ENCODE results near the gene CDK5RAP1. TPM values are rescaled to one million over a fixed set of nuclear protein-coding genes. Genes with fewer than 3 reads are reported as not detected.
"Not testable (repeated sequence)": the region's sequence is repeated elsewhere in the genome, so short reads cannot be mapped to it uniquely, and the experiment has no call there.

The CDK5RAP1 gene
- total RNA-seq, 1 donor from 2014 or later = 18.3 TPM

DNA sequence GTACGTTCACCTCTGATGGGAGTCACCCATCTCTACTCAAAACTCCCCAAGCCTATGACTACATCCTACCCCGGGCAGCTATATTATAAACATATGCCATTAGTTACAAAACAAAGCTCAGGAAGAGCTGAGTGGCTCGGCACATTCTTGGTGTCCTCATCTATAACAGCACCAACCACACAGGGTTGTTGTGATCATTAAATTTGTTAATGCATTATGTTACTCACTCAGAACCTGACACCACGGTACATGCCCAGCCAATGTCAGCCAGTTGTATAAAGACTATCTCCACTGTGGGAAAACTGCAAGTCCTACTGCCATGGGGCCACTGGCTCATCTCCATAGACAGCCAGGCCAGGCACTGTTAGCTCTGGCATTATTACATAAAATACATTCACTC is 7.7 kb downstream of the CDK5RAP1 start:
- ATAC-seq = no peak
- no peak for DNase-seq (ENCODE audit: missing footprints)
- intact Hi-C loops (cut with DNase I) = no loop called here

DNA sequence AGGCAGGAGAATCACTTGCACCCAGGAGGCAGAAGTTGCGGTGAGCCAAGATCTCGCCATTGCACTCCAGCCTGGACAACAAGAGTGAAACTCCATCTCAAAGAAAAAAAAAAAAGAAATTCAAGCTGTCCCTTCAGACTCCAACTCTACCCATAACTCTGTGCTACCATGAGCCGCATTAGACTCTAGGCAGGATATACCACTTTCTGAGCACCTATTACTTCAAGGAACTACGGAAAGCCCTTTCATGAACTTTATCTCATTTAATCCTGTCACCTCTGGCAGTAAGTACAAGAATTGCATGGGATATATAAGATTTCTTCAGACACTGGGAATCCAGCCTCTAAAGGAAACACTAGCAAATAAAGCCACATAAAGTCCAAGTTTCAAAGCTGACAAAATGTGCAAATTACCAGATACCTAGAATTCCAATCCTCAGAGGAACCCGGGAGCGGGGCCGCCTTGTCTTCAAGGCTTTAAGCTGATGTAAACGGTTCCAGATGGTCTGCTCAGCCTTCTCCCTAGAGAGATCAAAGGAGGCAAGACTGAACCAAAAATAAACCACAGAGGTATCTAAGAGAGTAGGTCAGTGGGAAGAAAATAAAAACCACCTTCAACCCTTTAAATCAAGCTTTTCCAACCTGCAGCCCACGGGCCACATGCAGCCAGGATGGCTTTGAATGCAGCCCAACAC is 9.4 kb downstream of the CDK5RAP1 start:
- intact Hi-C loops (cut with DNase I) = no loop called here
- no peak for DNase-seq (ENCODE audit: missing footprints)
- ATAC-seq = peak; percentile 57

DNA sequence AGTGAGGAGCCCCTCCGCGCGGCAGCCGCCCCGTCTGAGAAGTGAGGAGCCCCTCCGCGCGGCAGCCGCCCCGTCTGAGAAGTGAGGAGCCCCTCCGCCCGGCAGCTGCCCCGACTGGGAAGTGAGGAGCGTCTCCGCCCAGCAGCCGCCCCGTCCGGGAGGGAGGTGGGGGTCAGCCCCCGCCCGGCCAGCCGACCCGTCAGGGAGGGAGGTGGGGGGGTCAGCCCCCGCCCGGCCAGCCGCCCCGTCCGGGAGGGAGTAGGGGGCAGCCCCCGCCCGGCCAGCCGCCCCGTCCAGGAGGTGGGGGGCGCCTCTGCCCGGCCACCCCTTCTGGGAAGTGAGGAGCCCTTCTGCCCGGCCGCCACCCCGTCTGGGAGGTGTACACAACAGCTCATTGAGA is 12.0 kb downstream of the CDK5RAP1 start:
- ATAC-seq; DNase-seq (ENCODE audit: missing footprints); intact Hi-C loops (cut with DNase I): not testable (repeated sequence)

DNA sequence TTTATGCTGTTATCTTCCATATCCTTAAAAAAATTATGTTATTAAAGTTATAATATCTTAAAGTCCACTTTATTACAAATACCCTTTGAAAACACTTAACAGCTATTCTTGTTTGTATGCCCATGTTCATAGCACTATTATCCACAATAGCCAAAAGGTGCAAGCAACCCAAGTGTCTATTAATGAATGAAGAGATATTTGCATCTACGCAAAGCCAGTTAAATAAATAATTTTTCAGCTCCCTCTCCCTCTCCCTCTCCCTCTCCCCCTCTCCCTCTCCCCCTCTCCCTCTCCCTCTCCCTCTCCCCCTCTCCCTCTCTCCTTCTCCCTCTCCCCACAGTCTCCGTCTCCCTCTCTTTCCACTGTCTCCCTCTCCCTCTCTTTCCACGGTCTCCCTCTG is 13.1 kb downstream of the CDK5RAP1 start:
- DNase-seq (ENCODE audit: missing footprints) (no peak), ATAC-seq (no peak)
- intact Hi-C loops (cut with DNase I) = no loop called here

DNA sequence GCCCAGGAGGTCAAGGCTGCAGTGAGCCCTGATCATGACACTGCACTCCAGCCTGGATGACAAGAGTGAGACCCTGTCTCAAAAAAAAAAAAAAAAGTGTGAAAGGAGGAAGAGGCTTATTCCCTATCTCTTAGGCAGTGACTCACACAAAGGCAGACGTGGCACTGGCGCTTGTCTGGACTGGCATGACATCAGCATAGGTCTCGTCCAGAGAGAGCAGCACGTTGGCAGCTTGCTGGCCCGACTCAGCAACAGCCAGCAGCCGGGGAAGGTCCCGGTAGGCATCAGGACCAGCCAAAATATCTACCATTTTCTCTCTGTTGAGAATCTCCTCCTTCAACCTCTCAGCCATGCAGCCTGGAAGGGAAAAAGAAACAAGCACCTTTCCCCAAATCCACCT is 14.1 kb downstream of the CDK5RAP1 start:
- peak; percentile 73 for DNase-seq (ENCODE audit: missing footprints)
- peak; percentile 46 for ATAC-seq
- intact Hi-C loops (cut with DNase I) = no loop called here

DNA sequence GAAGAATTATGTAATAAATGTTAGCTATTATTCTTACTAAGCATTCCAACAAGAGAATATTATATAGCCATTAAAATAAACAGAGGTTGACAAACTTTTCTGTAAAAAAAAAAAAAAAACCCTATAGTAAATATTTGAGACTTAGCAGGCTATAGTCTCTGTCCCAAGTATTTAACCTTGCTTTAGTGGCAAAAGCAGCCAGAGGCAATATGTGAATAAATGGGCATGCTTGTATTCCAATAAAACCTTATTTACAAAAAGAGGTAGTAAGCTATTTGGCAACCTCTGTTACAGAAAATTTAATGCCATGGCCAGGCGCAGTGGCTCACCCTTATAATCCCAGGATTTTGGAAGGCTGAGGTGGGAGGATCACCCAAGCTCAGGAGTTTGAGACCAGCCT is 14.6 kb downstream of the CDK5RAP1 start:
- DNase-seq (ENCODE audit: missing footprints) (no peak), ATAC-seq (no peak)
- intact Hi-C loops (cut with DNase I) = no loop called here

DNA sequence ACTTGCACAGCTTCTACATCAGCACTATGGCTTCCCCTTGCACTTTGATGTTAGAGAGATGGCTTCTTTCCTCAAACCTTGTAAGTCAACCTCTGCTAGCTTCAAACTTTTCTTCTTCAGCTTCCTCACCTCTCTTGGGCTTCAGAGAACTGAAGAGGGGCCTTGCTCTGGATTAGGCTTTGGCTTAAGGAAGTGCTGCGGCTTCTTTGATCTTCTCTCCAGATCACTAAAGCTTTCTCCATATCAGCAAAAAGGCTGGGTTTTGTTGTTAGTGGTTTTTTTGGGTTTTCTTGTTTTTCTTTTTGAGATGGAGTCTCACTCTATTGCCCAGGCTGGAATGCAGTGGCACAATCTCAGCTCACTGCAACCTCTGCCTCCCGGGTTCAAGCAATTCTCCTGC is 24.0 kb downstream of the CDK5RAP1 start:
- ATAC-seq (no peak), DNase-seq (ENCODE audit: missing footprints) (no peak)
- intact Hi-C loops (cut with DNase I) = no loop called here

DNA sequence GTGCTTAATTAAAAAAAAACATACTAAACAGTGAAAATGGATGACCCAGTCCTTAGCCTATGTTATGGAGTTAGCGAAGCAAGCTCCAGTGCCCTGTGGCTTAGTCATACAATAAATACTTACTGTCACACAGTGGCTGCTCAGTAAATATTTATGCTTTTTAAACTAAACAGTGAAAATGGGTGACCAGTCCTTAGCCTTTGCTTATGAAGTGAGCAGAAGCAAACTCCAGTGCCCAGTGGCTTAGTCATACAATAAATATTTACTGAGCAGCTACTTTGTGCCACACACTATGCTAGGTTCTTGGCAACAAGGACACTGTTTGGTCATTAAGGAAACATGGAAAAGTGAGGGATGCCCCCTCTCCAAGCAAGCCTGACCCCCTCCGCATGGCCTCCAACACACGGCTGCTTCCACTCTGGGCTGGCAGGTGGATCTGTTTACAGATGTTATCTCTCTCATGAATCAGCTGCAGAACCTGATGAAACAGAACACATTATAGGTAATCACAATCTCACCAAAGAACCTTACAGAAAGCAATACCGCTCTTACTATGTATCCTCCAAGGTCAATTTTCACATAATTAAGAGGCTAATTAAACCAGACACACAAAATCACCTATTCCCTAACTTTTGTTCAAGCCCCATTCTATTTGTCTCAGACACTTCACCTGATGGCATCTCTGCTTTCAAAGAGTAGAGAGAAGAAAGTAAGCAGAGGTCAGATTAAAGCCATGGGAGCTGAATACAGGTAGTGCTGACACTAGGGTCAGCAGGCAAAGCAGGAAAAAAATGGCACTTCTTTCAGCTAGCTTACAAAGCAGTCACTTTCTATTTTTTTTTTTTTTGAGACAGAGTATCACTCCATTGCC is 27.3 kb downstream of the CDK5RAP1 start:
- intact Hi-C loops (cut with DNase I) = no loop called here
- ATAC-seq (no peak), DNase-seq (ENCODE audit: missing footprints) (no peak)

DNA sequence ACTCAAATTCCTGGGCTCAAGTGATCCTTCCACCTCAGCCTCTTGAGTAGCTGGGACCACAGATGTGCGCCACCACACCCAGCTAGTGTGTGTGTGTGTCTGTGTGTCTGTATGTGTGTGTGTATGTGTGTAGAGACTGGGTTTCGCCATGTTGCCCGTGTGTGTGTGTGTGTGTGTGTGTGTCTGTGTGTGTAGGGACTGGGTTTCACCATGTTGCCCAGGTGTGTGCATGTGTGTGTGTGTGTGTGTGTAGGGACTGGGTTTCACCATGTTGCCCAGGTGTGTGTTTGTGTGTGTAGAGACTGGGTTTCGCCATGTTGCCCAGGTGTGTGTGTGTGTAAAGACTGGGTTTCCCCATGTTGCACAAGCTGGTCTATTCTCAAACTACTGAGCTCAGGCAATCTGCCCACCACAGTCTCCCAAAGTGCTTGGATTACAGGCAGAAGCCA is 28.3 kb downstream of the CDK5RAP1 start:
- ATAC-seq (no peak), DNase-seq (ENCODE audit: missing footprints) (no peak)
- intact Hi-C loops (cut with DNase I) = no loop called here

DNA sequence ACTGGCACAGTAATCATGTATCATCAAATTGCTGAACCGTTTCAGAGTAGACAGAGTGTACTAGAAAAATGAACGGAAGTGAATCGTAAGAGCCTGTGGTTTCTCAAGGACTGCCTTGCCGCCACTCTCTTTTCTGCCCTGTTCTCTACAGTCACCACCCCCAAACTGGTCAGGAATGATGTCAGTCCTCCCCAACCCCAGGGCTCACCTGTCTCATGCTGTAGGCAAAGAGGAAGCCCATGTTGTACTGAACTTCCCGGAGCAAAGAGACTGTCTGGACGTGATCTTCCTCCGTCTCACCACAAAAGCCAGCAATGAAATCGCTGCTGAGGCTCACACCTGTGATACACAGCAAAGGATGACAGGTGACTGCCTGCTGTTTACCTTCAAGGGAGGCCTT is 31.0 kb downstream of the CDK5RAP1 start:
- no peak for DNase-seq (ENCODE audit: missing footprints)
- intact Hi-C loops (cut with DNase I) = no loop called here
- ATAC-seq = no peak

DNA sequence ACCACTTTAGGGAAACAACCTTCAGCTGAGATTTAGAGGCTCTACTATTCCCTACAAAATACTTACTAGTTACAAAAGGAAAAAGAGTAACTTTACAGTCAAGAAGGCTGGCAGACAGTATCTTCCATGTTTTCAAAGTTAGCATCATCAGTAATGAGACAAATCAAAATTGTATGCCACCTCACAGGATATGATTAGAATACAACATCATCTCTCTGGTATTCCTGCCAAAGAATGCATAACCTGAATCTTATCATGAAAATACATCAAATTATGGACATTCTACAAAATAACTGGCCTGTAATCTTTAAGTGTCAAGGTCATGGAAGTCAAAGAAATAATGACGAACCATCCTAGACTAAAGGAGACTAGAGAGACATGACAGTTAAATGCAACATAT is 38.4 kb downstream of the CDK5RAP1 start:
- DNase-seq (ENCODE audit: missing footprints) = no peak
- ATAC-seq = no peak
- intact Hi-C loops (cut with DNase I) = no loop called here

DNA sequence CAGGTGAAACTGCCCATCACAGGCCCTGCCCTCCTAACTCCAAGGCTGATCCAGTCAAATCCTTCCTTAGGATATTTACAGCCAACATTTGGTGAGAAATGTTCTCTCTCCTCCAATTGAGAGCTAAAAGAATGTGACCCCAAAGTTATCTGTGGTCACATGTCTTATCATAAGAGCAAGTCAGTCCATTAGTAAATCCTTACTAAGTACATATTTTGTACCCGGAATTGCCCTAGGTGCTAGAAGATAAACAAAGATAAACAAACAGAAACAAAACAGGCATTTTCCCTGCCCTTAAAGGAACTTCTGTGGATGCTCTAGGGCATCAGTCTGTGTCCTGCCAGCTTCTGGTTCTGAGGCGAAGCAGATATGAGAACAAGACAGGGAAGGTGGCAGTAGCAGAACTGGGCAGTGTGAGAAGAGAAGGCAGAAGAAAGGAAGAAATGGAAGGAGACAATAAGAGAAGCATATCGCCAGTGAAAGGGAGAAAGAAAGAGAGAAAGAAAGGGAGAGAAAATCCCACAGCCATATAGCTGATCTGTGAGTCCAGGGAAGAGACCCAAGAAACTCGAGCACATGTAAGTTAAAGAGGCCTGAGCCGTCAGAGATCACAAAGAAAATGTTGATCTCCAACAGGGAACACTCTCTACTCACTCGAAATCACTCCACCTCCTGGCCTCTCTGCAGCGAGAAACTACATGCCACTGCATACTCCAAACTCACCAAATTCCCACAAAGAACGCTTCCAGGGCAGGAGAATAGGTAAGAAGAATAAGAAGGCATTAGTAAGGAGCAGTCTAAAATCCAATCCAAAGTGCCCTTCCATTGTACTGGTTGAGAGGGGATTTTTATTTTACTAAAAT is 41.7 kb downstream of the CDK5RAP1 start:
- DNase-seq (ENCODE audit: missing footprints) (no peak), ATAC-seq (peak; percentile 34)
- intact Hi-C loops (cut with DNase I) = no loop called here

DNA sequence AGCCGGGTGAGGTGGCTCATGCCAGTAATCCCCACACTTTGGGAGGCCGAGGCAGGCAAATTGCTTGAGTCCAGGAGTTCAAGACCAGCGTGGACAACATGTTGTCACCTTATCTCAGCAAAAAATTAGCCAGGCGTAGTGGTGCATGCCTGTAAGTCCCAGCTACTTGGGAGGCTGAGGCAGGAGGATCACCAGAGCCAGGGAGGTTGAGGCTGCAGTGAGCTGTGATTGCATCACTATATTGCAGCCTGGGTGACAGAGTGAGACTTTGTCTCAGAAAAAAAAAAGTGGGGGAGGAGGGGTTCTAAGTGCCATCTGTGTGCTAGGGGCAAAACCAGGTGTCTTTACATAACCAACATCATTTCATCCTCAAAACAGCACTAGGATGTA is 48.3 kb downstream of the CDK5RAP1 start:
- ATAC-seq (no peak), DNase-seq (ENCODE audit: missing footprints) (no peak)
- intact Hi-C loops (cut with DNase I) = no loop called here

DNA sequence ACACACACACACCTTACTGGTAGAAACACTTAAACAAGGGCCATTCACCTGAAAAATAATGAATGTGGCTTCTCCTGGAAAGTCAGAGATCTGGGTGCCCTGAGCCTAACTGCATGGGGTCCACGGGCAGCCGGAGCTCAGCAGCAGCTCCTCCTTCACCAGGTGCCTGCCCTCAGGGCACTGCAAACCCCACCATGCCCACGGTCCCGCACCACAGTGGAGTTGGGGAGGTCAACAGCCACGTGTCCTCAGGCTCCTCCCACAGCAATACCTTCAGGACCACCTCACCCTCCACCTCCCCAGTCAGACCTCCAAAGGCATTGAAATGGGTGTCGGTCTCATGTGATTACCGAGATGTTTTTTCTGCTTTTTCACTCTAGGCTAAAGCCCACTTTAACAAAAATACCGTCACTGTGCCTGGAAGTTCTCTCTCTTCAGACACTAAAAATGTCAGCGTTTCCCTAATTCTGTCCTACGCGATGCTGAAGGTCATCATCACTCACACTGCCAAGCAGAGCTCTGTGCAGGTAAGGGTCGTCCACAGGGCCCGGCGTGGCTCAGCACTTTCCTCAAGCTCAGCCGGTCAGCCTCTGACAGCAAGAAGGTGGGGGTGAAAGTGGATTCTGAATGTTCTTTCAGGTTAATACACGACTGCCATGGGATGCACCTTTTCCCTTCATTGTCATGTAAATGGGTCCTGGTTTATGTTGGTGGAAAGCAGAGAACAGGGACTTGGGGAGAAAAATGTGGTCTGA is 48.9 kb downstream of the CDK5RAP1 start:
- intact Hi-C loops (cut with DNase I) = no loop called here
- DNase-seq (ENCODE audit: missing footprints) (no peak), ATAC-seq (no peak)

DNA sequence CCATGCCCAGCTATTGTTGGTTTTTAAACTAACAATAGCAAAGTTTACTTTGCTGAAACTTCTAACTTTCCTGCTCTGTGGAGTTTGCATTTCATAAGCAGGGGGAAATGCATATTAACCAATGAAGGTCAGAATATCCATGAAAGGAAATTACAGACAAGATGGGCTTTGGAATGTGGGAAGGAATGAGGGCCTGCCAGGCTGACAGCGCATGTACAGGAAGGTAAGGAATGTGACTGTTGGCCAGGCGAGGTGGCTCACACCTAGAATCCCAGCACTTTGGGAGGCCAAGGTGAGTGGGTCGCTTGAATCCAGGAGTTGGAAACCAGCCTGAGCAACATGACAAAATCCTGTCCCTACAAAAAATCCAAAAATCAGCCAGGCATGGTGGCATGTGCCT is 49.6 kb downstream of the CDK5RAP1 start:
- intact Hi-C loops (cut with DNase I) = no loop called here
- DNase-seq (ENCODE audit: missing footprints) = no peak
- no peak for ATAC-seq

DNA sequence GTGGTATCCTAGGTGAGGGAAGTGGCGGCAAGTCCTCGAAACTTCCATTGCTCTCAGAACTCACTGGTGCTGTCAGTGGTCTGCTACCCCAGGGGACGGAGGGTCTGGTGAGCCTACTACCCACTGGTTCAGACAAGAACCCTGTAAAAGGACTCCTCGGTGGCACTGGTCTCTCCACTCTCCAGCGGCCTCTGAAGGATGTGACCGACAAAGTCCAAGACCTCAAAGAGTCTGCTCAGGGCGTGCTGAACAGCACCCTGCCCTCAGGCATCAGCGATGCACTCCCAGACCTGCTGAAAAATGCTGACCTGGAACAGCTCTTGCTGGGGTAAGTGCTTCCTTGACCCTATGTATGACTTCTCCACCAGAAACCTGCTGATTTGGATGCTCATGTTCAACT is 51.8 kb downstream of the CDK5RAP1 start:
- intact Hi-C loops (cut with DNase I) = no loop called here
- DNase-seq (ENCODE audit: missing footprints) = no peak
- ATAC-seq = no peak

DNA sequence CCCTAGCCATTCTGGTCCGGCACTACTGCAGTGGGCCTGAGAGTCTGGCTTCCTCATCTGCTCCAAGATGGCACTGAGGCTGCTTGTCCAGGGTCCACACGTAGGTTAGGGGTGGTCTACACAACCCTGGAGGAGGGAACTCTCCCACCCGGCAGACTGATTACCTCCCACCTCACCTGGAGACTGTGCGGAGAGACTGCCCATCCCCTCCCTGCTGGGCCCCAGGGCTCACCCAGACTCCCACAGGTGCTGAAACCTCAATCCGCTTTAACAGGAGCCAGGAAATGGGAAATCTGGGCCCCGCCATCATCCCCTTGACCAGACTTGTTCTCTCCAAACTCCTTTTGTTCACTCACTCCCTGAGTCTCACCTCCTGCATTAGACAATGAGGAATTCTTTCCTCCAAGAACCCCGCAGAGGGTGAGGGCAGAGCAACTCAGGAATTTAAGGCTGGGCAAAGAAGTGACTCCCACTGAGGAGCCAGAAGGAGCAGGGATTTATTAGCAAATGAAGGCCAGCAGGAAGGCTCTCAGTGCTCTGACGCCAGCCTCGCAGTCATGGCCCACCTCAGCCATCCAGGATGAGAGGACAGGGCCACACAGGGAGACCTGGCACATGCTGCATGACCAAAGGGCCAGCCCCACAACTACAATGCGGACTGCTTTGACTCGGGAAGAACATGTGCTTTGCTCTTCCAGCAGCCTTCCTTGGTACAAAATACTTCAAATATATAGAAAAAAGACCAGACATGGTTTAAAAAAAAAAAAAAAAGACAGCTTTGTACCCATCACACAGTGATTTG is 53.0 kb downstream of the CDK5RAP1 start:
- DNase-seq (ENCODE audit: missing footprints) (no peak), ATAC-seq (no peak)
- intact Hi-C loops (cut with DNase I) = no loop called here

DNA sequence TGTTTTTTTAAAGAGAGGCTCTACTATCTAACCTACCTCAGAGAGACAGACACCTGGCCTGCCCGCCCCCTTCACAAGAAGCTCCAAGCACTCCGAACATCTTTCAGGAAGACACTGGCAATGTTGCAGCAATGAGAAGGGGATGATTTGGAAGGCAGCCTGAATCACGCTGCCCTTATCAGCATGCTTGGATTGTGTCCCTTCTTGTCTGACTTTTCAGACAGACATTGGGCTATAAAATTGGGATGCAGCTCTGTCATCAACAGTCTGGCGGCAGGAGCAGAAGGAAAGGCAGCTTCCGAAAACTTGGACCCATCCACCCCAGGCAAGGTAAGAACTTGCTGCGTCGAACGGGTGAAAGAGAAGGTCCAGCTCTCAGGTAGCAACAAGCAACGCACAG is 56.0 kb downstream of the CDK5RAP1 start:
- DNase-seq (ENCODE audit: missing footprints) (no peak), ATAC-seq (no peak)
- intact Hi-C loops (cut with DNase I) = no loop called here

Measured in Right ventricle myocardium inferior (tissue), 1 donor.